Nephron (organoid): ENCODE measurements around the gene PHRF1.

Experiments
- H3K27ac Mint-ChIP-seq, 3 experiments: 2 replicates each; pipeline ENCODE4 v1.8.0; 2020; ENCODE audit warnings: mixed read lengths in 3 of 3, mild to moderate bottlenecking in 2 of 3, moderate library complexity in 1 of 3
- H3K27me3 Mint-ChIP-seq: 2 replicates; pipeline ENCODE4 v1.8.0; 2021; ENCODE audit warnings: low read depth, mild to moderate bottlenecking, moderate library complexity, mixed read lengths
- H3K36me3 Mint-ChIP-seq: 2 replicates; pipeline ENCODE4 v1.8.0; 2020; ENCODE audit warnings: low read depth, mixed read lengths
- H3K4me1 Mint-ChIP-seq: 2 replicates; pipeline ENCODE4 v1.8.0; 2020; ENCODE audit warnings: mixed read lengths
- H3K4me3 Mint-ChIP-seq, 3 experiments: 2 replicates each; pipeline ENCODE4 v1.8.0; 2020; ENCODE audit warnings: mild to moderate bottlenecking in 3 of 3, mixed read lengths in 3 of 3, moderate library complexity in 2 of 3
- H3K9me3 Mint-ChIP-seq: 2 replicates; pipeline ENCODE4 v1.8.0; 2020; ENCODE audit warnings: mixed read lengths
- CTCF ChIP-seq, 3 experiments: fragments of 200-600 bp; sonication (generic); IDR thresholded peaks; one replicate each; pipeline ENCODE4 v1.5.0; 2021; ENCODE audit warnings: antibody characterized with exemption in 3 of 3; ENCODE audit not compliant: unreplicated experiment in 3 of 3

PHRF1 gene

GRCh38 chr11:612961-613300, 36.7 kb downstream of the PHRF1 start:
- Mint-ChIP-seq H3K4me3 (no peak overlapping the region), H3K36me3 (peaks cover 20% of the 10 kb centered on the region), H3K27me3 (no peaks in the 10 kb centered on the region), H3K4me1 (peaks cover 14% of the 10 kb centered on the region), H3K27ac (no peak overlapping the region), H3K9me3 (no peaks in the 10 kb centered on the region)
- no peak for TF ChIP-seq CTCF (IDR thresholded peaks at IDR 0.05; ENCODE audit: unreplicated experiment in 3 of 3)

GRCh38 chr11:613369-613968, 37.2 kb downstream of the PHRF1 start:
- Mint-ChIP-seq H3K27ac (no peak overlapping the region), H3K27me3 (no peaks in the 10 kb centered on the region), H3K9me3 (no peaks in the 10 kb centered on the region), H3K4me1 (peaks cover 14% of the 10 kb centered on the region), H3K36me3 (peaks cover 17% of the 10 kb centered on the region), H3K4me3 (no peak overlapping the region)
- no peak for TF ChIP-seq CTCF (IDR thresholded peaks at IDR 0.05; ENCODE audit: unreplicated experiment in 3 of 3)

DNA sequence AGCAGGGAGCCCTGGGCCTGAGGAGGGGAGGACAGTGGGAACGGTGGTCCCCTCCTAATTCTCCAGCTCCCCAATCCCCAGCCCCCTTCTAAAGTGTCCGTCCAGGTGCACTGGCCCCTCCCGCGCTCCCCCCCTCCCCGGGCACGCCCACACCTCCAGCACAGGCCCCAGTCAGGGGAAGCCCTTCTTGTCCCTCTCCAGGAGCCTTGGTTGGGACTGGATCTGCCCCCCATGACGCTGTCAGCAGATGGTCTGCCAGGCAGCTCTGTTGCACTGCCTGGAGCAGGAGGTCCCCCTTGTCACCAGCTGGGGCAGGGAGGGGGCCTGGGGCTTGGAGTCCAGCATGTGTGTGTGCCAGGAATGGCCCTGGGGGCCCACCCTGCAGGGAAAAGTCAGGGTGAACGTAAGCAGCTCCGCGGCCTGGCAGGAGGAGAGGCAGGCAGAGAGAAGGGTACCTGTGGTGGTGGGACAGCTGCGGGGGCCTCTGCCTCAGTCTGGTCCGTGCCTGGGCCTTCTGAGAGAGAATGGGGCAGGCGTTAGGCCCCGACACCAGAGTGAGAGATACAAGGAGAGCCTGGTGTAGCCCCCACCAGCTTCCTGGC, 37.9 kb downstream of the PHRF1 start:
- H3K27me3 Mint-ChIP-seq, result no peaks in the 10 kb centered on the region

DNA sequence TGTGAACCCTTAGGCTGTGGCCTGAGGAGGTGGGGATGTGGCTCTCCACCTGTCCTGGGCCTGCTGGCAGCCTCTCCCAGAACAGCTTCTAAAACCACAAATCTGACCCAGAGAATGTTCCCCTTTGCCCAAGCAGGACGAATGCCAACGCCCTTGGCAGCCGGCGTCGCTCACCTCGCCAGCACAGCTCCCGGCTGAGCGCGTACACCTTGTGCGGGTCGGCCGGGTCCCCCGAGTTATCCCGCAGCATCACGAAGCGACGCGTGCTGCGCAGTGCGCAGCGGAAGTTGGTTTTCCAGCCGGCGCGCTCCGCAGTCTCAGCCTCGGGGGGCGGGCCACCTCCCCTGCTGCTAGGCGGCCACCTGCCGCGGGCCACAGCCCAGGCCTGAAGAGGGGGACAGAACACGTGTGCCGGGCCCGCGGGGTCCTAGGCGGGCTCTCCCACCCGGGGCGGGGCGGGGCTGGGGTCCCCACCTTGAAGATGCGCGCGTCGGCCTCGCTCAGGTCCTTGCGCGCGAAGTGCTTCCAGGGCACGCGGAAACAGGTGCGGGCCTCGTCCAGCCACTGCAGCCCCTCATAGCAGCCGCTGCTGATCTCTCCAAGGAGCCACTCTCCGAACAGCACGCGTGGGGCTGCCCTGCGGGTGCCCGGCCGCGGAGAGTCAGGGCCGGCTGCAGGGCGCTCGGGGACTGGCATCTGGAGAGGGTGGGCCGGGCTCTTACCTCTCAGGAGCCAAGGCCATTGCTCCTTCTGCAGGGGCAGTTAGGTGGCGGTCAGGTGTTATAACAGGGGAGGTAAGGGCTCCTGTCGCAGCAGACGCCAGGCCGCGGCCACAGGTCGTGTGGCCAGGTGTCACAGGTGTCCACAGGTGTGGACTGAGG, 38.6 kb downstream of the PHRF1 start:
- TF ChIP-seq CTCF (IDR thresholded peaks at IDR 0.05; ENCODE audit: unreplicated experiment in 3 of 3), result no peak
- Mint-ChIP-seq H3K4me3 (peak overlapping the region; percentile 82 to 83 (median 82)), H3K27ac (peak overlapping the region in 1 of 3 experiments; percentile 68), H3K36me3 (peaks cover 14% of the 10 kb centered on the region), H3K4me1 (peaks cover 14% of the 10 kb centered on the region), H3K27me3 (no peaks in the 10 kb centered on the region), H3K9me3 (no peaks in the 10 kb centered on the region)

More for the DNA sequence above, 37.9 kb downstream of the PHRF1 start:
- H3K4me3 Mint-ChIP-seq, result peak overlapping the region; percentile 68 to 77 (median 76)
- no peak overlapping the region for H3K27ac Mint-ChIP-seq
- TF ChIP-seq CTCF (IDR thresholded peaks at IDR 0.05; ENCODE audit: unreplicated experiment in 3 of 3), result no peak
- peaks cover 14% of the 10 kb centered on the region for H3K36me3 Mint-ChIP-seq
- no peaks in the 10 kb centered on the region for H3K9me3 Mint-ChIP-seq
- peaks cover 14% of the 10 kb centered on the region for H3K4me1 Mint-ChIP-seq

GRCh38 chr11:615504-616319, 39.4 kb downstream of the PHRF1 start, which contains the start of gene IRF7:
Gene IRF7 (minus strand): TSS chr11:615950. CDS start chr11:615364, 586 bp downstream.
- Mint-ChIP-seq H3K36me3 (peaks cover 11% of the 10 kb centered on the region), H3K4me1 (peaks cover 14% of the 10 kb centered on the region), H3K4me3 (peak within 1 kb of the TSS; percentile 82 to 83 (median 82)), H3K27ac (peak within 1 kb of the TSS in 2 of 3 experiments; percentile 63 to 68), H3K9me3 (no peaks in the 10 kb centered on the region), H3K27me3 (no peaks in the 10 kb centered on the region)
- TF ChIP-seq CTCF (IDR thresholded peaks at IDR 0.05; ENCODE audit: unreplicated experiment in 3 of 3), result no peak
